PC-3 (cell line): ENCODE results near the gene ABHD16A. TPM values are rescaled to one million over a fixed set of nuclear protein-coding genes. Genes with fewer than 3 reads are reported as not detected.
A peak's percentile ranks its signal among the peaks of the same experiment; 100 is the strongest.

Experiments
- ATAC-seq: fragments of 200-7000 bp; cut with Tn5 transposase; 2 replicates; pipeline ENCODE4 v1.9.1; 2020; ENCODE audit warnings: mild to moderate bottlenecking, moderate library complexity
- BruUV-seq: library from RNA; stranded (reverse); fragments of 400-500 nt; replicated peaks from 2 replicates; lab custom pipeline; 2021; lab: Mats Ljungman, UMichigan
- CTCF ChIA-PET: fragments of 300-600 bp; sonication (Branson Sonifier 250); formaldehyde crosslinking; loops from one replicate; lab custom pipeline; 2022; ENCODE audit warnings: antibody characterized with exemption; lab: Charles Lee
- POLR2A ChIA-PET: fragments of 300-600 bp; sonication (Branson Sonifier 250); formaldehyde crosslinking; loops from one replicate; lab custom pipeline; 2022; ENCODE audit warnings: antibody characterized with exemption; ENCODE audit not compliant: unreplicated experiment; lab: Charles Lee
- DNase-seq: peaks from one replicate; pipeline ENCODE4 v3.0.0-alpha.2; 2015
- H2AFZ ChIP-seq: fragments of 300-600 bp; sonication (generic); 2 replicates; pipeline ENCODE4 v1.6.0; 2016; ENCODE audit warnings: antibody characterized with exemption, low read length
- H3F3A ChIP-seq: fragments of 300-600 bp; sonication (generic); one replicate; pipeline ENCODE4 v1.6.0; 2017; ENCODE audit warnings: antibody characterized with exemption, low read length, control low read depth, mild to moderate bottlenecking; ENCODE audit not compliant: unreplicated experiment
- H3K27ac ChIP-seq: fragments of 300-600 bp; sonication (generic); 2 replicates; pipeline ENCODE4 v1.5.1; 2016; ENCODE audit warnings: mild to moderate bottlenecking, low read length
- H3K27me3 ChIP-seq: fragments of 300-600 bp; sonication (generic); 2 replicates; pipeline ENCODE4 v1.6.1; 2016; ENCODE audit warnings: low read length, mixed read lengths
- H3K36me3 ChIP-seq: fragments of 300-600 bp; sonication (generic); 2 replicates; pipeline ENCODE4 v1.6.1; 2016; ENCODE audit warnings: low read depth, mixed run types, low read length, mixed read lengths
- H3K4me1 ChIP-seq: fragments of 300-600 bp; sonication (generic); 2 replicates; pipeline ENCODE4 v1.5.1; 2016; ENCODE audit warnings: low read length; ENCODE audit not compliant: insufficient read depth
- H3K4me2 ChIP-seq: fragments of 300-600 bp; sonication (generic); 2 replicates; pipeline ENCODE4 v1.6.0; 2016; ENCODE audit warnings: low read length
- H3K4me3 ChIP-seq: fragments of 300-600 bp; sonication (generic); 2 replicates; pipeline ENCODE4 v1.5.1; 2016; ENCODE audit warnings: mild to moderate bottlenecking, low read length, mixed read lengths
- H3K79me2 ChIP-seq: fragments of 300-600 bp; sonication (generic); 2 replicates; pipeline ENCODE4 v1.6.1; 2017; ENCODE audit warnings: low read length, mixed read lengths
- H3K9ac ChIP-seq: fragments of 300-600 bp; sonication (generic); 2 replicates; pipeline ENCODE4 v1.6.0; 2016; ENCODE audit warnings: mild to moderate bottlenecking, low read length
- H3K9me2 ChIP-seq: fragments of 300-600 bp; sonication (generic); replicated peaks from 2 replicates; pipeline ENCODE4 v1.6.1; 2016; ENCODE audit warnings: mixed run types, low read length, mixed read lengths
- H3K9me3 ChIP-seq: fragments of 300-600 bp; sonication (generic); 2 replicates; pipeline ENCODE4 v1.6.1; 2016; ENCODE audit warnings: low read length, mixed read lengths
- H4K20me1 ChIP-seq: fragments of 300-600 bp; sonication (generic); 2 replicates; pipeline ENCODE4 v1.6.1; 2016; ENCODE audit warnings: low read length, mixed read lengths
- EZH2 ChIP-seq: fragments of 300-600 bp; sonication (generic); IDR thresholded peaks from one replicate; pipeline ENCODE4 v1.6.1; 2017; ENCODE audit warnings: antibody characterized with exemption, mild to moderate bottlenecking, low read length; ENCODE audit not compliant: unreplicated experiment
- EZH2phosphoT487 ChIP-seq: fragments of 300-600 bp; sonication (generic); IDR thresholded peaks from 2 replicates; pipeline ENCODE4 v1.6.1; 2018; ENCODE audit warnings: mild to moderate bottlenecking, antibody characterized with exemption, low read length, borderline replicate concordance
- intact Hi-C: fragments of 100-400 bp; cut with micrococcal nuclease; formaldehyde crosslinking; loops from 2 replicates; pipeline ENCODE4 v1.9.0; 2023
- total RNA-seq: library from RNA; depleted of rRNA; stranded (reverse); fragments of >200 nt; gene quantifications from 2 replicates; pipeline ENCODE4 v1.2.3, GENCODE V29; 2014
- TF ChIP-seq, protein P1 (sequence below): fragments of 300-600 bp; sonication (generic); conservative IDR thresholded peaks from 2 replicates; pipeline ENCODE4 v1.5.1; 2017; ENCODE audit warnings: antibody characterized with exemption, low read depth, mild to moderate bottlenecking, low read length

ABHD16A gene
- total RNA-seq, 1 experiment from 2014 or later, result 52.0 TPM

DNA sequence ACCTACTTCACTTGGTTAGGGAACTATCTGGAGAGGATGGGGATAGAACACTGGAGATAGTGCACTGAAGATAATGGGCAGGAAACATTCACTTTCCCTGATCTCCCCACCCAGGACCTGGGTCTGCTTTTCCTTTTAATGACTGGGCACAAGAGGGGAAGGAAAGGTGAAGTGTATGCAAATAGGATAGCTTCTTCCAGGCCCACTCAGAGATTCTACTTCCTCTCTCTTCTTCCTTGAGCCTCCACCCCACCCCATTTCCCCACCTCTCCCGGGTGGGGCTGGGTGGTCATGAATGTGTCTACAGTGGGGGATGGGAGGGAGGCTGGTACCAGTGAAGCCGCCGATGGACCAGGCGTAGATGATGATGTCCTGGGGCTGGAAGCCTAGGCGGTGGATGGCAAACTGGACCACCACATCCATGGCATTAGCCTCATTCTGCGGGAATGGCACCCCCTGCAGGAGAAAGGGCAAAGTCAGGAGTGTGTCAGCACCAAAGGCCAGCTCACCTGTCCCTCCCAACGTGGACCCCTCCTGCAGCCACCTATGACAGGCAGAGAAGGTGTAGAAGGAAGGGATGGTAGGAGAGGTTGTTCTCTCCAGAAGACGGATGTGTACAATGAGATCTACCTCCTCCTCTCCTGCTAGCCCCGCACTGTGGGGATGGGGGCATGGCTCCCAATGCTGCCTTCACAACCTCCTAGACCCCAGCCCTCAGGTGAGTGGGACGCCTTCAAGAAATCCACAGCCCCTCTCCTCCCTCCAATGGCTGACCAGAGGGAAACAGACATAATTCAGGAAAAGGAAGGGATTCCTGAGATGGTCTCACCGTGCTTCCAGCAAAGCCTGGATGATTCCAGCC, 13.6 kb downstream of the ABHD16A start:
- H3K4me1 ChIP-seq, result 0 out of 2 replicates have a peak, but pooled peaks cover 3% of the 10 kb centered on the region
- H3K79me2 ChIP-seq, result no peaks in the 10 kb centered on the region
- DNase-seq (no peak), ATAC-seq (0 out of 2 replicates have a peak, but pooled peaks have one; percentile 35)
- no peaks in the 10 kb centered on the region for H3K9me2 ChIP-seq
- no TSS peak for BruUV-seq
- peaks cover 8% of the 10 kb centered on the region; the same call in 1 of the 2 replicates for H3K36me3 ChIP-seq
- no peak overlapping the region for H3K27ac ChIP-seq
- H4K20me1 ChIP-seq, result no peaks in the 10 kb centered on the region
- TF ChIP-seq EZH2, result no peak
- TF ChIP-seq, protein P1, sequence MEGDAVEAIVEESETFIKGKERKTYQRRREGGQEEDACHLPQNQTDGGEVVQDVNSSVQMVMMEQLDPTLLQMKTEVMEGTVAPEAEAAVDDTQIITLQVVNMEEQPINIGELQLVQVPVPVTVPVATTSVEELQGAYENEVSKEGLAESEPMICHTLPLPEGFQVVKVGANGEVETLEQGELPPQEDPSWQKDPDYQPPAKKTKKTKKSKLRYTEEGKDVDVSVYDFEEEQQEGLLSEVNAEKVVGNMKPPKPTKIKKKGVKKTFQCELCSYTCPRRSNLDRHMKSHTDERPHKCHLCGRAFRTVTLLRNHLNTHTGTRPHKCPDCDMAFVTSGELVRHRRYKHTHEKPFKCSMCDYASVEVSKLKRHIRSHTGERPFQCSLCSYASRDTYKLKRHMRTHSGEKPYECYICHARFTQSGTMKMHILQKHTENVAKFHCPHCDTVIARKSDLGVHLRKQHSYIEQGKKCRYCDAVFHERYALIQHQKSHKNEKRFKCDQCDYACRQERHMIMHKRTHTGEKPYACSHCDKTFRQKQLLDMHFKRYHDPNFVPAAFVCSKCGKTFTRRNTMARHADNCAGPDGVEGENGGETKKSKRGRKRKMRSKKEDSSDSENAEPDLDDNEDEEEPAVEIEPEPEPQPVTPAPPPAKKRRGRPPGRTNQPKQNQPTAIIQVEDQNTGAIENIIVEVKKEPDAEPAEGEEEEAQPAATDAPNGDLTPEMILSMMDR, result peak; percentile 61
- TF ChIP-seq EZH2phosphoT487, result no peak
- H2AFZ ChIP-seq, result no peak overlapping the region
- H3K4me3 ChIP-seq, result no peak overlapping the region
- H3K4me2 ChIP-seq, result no peak overlapping the region
- no peak overlapping the region for H3K9ac ChIP-seq
- intact Hi-C loops, result loop anchor here (10.0 kb wide), 2 partner anchors 145 to 175 kb away; partner anchors contain the start of gene NEU1
- CTCF ChIA-PET, result no interaction called here
- no peaks in the 10 kb centered on the region for H3K27me3 ChIP-seq
- POLR2A ChIA-PET, result interaction anchor here (0.6 kb wide), 1 partner anchor 31 kb away, joined by 3 read pairs; no protein-coding TSS in a partner anchor
- no peaks in the 10 kb centered on the region for H3F3A ChIP-seq
- no peaks in the 10 kb centered on the region for H3K9me3 ChIP-seq

DNA sequence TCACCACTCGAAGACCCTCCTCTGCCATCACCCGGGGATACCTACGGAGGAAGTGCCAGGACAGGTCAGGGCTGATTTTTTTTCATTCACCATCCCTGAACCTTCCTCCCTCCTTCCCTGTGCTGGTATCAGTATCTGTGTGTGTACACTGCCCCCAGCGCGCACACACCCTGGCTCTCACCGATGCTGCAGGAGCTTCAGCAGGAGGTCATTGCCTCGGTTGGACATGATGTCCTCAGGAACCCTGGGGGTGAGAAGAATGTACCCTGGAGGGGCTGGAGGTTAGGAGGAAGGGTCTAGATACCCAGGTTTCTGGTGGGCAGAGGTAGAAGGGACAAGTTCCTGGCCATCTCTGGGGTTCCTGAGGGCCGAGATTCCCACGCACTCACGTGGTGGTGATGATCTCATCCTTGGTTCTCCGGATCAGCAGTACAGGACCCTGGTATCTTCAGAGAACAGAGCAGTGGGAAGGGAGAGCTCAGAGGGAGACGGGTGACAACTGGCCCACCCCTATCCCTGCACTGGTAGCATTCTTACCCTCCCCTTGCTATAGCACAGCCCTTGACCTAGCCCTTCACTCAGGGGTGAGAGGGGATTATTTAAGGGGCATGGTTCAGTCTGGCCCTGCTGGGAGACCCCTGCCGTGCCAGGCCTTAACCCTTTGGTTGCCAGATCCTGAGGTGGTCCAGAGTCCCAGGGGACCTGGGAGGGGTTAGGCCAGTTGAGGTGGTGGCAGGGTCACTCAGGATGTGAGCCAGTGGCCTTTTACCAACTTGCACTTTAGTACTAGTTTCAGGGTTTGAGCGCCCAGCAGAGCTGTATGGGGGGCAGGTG, 15.0 kb downstream of the ABHD16A start:
- DNase-seq (no peak), ATAC-seq (no peak)
- no peaks in the 10 kb centered on the region for H3K27me3 ChIP-seq
- H3K4me3 ChIP-seq, result no peak overlapping the region
- BruUV-seq, result no TSS peak
- POLR2A ChIA-PET, result no interaction called here
- no peaks in the 10 kb centered on the region for H3K9me2 ChIP-seq
- H4K20me1 ChIP-seq, result no peaks in the 10 kb centered on the region
- TF ChIP-seq, protein P1, result no peak
- no peak for TF ChIP-seq EZH2phosphoT487
- TF ChIP-seq EZH2, result no peak
- H3K36me3 ChIP-seq, result peaks cover 8% of the 10 kb centered on the region; the same call in 1 of the 2 replicates
- H3K4me1 ChIP-seq, result 0 out of 2 replicates have a peak, but pooled peaks cover 3% of the 10 kb centered on the region
- no peaks in the 10 kb centered on the region for H3K79me2 ChIP-seq
- H2AFZ ChIP-seq, result no peak overlapping the region
- intact Hi-C loops, result loop anchor here (10.0 kb wide), 2 partner anchors 147 to 177 kb away; partner anchors contain the start of gene NEU1
- no peaks in the 10 kb centered on the region for H3F3A ChIP-seq
- CTCF ChIA-PET, result no interaction called here
- H3K4me2 ChIP-seq, result no peak overlapping the region
- no peak overlapping the region for H3K27ac ChIP-seq
- no peak overlapping the region for H3K9ac ChIP-seq
- no peaks in the 10 kb centered on the region for H3K9me3 ChIP-seq
